ENCODE data around the gene PILRB.

PILRB gene

DNA sequence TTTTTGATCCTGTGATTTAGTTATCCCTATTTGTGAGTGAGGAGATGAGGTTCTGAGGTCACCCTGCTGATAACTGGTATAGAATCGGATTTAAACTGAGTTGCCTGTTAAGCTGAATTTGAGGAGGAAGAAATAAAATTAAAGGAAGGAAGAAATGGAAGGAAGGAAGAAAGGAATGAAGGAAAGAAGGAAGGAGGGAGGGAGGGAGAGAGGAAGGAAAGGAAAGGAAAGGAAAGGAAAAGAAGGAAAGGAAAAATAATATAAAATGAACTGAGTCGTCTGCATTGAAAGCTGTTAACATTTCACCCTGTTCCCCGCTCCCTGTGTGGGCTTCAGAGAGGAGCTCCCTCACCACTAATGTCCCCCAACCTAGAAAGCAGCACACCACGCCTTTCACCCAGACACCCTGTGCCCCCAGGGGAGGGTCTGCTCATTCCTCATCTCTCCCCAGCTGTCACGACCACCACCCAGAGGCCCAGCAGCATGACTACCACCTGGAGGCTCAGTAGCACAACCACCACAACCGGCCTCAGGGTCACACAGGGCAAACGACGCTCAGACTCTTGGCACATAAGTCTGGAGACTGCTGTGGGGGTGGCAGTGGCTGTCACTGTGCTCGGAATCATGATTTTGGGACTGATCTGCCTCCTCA, 31.6 kb downstream of the PILRB start:
- no peak for DNase-seq (ENCODE audit: extremely low read depth, low read depth)
- TF ChIP-seq, protein P1, sequence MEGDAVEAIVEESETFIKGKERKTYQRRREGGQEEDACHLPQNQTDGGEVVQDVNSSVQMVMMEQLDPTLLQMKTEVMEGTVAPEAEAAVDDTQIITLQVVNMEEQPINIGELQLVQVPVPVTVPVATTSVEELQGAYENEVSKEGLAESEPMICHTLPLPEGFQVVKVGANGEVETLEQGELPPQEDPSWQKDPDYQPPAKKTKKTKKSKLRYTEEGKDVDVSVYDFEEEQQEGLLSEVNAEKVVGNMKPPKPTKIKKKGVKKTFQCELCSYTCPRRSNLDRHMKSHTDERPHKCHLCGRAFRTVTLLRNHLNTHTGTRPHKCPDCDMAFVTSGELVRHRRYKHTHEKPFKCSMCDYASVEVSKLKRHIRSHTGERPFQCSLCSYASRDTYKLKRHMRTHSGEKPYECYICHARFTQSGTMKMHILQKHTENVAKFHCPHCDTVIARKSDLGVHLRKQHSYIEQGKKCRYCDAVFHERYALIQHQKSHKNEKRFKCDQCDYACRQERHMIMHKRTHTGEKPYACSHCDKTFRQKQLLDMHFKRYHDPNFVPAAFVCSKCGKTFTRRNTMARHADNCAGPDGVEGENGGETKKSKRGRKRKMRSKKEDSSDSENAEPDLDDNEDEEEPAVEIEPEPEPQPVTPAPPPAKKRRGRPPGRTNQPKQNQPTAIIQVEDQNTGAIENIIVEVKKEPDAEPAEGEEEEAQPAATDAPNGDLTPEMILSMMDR (IDR thresholded peaks at IDR 0.05; ENCODE audit: low read depth, low read length): no peak

DNA sequence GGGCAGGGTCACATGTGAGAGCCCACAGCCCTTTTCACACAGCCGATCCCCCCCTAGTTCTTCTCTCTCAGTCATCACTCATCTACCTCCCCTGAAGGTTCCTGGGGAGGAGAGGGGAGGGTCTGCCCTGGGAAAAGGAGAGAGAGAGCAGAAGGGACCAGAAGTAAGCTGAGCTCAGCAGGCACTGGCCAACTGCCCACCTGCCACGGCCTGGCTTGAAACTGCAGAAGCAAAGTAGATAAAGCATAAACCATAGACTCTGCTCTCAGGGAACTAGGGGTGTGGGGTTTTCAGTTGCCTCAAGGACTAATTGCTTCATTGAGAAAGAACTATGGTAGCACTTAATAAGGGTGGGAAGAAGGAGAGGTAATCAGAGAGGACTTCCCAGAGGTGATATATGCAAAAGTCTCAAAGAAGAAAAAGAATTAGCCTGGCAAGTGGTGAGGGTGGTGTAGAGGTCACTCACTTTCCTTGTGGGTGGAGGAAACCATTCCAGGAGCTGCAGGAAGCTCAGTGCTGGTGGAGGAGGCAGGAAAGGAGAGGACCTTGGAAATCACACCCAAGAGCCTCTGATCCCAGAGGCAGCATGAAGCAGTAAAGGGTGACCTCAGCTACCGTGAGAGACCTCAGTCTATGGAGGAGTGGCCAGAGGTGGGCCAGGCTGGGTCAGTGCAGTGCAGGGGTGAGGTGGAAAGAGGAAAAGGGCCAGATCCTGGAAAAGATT, 32.5 kb downstream of the PILRB start:
- no peak for DNase-seq (ENCODE audit: extremely low read depth, low read depth)
- TF ChIP-seq, protein P1 (IDR thresholded peaks at IDR 0.05; ENCODE audit: low read depth, low read length): no peak

DNA sequence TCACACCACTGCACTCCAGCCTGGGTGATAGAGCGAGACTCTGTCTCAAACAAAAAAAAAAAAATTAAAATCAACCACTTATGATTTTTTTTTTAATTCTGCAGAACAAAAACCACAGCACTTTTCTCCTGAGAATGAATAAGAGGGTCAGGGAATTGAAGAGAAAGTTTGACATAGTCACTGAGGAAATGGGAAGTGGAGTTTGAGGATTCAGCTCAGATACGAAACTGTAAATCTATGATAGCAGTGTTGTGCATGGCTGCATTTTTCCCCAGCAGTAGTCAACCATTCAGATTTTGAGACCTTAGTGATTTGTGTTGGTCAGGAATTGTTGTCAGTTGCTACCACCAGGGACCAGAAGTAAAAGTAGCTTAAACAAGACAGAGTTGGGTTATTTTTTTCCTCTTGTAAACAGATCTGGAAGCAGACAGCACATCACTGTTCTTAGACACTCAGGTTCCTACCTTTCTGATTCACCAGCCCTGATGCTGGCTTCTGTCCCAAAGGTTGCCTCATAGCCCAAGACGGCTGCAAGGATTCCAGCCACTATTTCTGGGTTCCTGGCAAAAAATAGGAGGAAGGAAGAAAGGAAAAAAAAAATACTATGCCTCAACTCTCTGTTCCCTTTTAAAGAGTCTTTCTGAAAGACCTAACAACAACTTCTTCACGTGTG, 35.5 kb downstream of the PILRB start:
- DNase-seq (ENCODE audit: extremely low read depth, low read depth): no peak
- TF ChIP-seq, protein P1 (IDR thresholded peaks at IDR 0.05; ENCODE audit: low read depth, low read length): no peak

DNA sequence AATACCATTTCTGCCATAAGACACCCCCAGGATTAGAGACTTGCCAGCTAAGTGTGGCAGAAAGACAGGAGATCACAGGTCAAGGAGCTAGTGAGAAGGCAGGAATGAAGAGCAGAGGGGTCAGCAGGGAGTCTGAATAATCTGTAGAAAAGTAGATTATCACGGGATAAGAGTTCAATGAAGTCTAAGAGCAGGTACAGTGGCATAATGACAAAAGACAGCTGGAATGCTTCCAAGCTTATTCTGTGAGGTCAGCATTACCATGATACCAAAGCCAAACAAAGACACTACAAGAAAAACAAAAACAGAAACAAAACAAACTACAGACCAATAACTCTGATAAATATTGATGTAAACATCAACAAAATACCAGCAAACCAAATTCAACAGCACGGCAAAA, 36.2 kb downstream of the PILRB start:
- no peak for DNase-seq (ENCODE audit: extremely low read depth, low read depth)
- TF ChIP-seq, protein P1 (IDR thresholded peaks at IDR 0.05; ENCODE audit: low read depth, low read length): no peak

DNA sequence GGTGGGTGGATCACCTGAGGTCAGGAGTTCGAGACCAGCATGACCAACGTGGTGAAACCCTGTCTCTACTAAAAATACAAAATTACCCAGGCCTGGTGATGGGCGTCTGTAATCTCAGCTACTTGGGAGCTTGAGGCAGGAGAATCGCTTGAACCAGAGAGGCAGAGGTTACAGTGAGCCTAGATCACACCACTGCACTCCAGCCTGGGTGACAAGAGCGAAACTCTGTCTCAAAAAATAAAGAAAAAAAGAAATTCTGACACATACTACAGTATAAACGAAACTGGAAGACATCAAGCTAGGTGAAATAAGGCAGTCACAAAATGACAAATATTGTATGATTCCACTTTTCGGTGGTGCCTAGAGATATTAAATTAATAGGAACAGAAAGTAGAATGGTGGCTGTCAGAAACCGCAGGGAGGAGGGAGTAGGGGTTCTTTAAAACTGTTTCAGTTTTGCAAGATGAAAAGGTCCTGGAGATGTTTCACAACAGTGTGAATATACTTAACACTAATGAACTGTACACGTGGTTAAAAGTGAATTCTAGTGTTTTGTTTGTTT, 38.6 kb downstream of the PILRB start:
- no peak for DNase-seq (ENCODE audit: extremely low read depth, low read depth)
- TF ChIP-seq, protein P1 (IDR thresholded peaks at IDR 0.05; ENCODE audit: low read depth, low read length): no peak

DNA sequence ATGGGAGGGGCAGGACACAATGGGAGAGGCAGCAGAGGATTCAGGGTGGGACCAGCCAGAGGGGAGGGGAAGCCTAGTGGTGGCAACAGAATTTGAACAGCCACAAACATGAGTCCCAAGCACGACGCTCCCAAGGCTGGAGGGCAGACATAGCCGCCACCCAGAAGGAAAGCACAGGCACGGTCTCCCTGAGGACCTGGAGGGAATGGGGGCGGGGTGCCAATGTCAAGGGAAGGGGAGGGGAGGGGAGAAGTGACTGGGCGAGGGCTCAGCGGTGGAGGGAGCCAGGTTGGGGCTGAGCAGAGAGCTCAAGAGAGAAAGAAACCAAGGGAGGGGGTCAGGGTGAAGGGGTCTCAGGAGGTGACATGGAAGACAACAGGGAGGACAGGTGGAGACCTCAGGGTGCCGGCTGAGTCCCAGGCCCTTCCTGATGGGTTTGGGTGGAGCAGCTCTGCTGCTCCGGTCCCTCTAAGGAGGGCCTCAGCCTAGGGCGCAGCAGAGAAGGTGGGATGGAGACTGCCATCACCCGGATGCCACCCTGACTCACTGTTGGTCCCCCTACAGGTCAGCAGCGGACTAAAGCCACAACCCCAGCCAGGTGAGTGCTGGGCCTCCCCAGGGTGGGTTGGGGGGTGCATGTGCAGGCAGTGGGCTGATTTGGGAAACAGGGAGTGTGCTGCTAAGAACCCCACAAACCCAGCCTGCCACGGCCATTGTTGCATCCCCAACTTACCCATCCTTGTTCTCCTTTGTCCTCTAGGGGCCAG, 39.6 kb downstream of the PILRB start:
- TF ChIP-seq, protein P1 (IDR thresholded peaks at IDR 0.05; ENCODE audit: low read depth, low read length): no peak

More for the DNA sequence above, 39.6 kb downstream of the PILRB start:
- DNase-seq (ENCODE audit: extremely low read depth, low read depth): no peak

Measured in AG09319 (cell line).